ENCODE data around the gene HCFC1R1.
A peak's percentile ranks its signal among the peaks of the same experiment; 100 is the strongest.

Gene HCFC1R1

DNA sequence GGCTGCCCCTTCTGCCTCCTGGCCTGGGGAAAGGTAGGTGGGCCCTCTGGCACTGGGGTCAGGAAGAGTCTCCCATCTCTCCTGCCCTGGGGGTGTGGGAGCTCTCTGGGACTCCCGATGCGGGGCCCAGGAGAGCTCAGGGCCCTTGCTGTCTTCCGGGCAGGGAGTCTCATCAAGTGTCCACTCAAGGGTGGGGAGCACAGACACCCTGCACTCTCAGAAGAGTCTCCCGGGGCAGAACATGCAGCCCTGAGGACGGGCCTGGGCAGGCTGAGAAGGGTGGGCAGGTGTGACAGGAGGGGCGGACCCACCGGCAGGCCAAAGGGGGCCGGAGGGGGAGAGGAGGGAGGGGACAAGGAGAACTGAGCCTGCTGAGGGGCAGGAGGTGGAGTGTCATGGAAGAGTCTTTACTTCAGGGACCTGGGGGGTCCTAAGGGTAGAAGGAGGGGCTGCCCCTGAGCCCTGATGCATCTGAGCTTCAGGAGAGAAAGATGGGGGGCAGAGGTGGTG lies 35.1 kb downstream of the HCFC1R1 start:
- TF ChIP-seq PAX5 (IDR thresholded peaks at IDR 0.05; ENCODE audit: insufficient read depth, low read length, severe bottlenecking) (no peak), POLR2A (IDR thresholded peaks at IDR 0.05; ENCODE audit: low read depth, low read length) (no peak), TAF1 (IDR thresholded peaks at IDR 0.05; ENCODE audit: low read depth, low read length) (no peak), POU2F2 (IDR thresholded peaks at IDR 0.05; ENCODE audit: low read depth, low read length) (no peak), POLR2AphosphoS5 (IDR thresholded peaks at IDR 0.05; ENCODE audit: low read depth, low read length) (no peak)
- FAIRE-seq (no peak), DNase-seq (ENCODE audit: insufficient read length, low spot score) (no peak)

GRCh38 chr16:2987833-2988232 lies 35.9 kb downstream of the HCFC1R1 start:
- no peak for FAIRE-seq
- no peak for TF ChIP-seq POLR2A (IDR thresholded peaks at IDR 0.05; ENCODE audit: low read depth, low read length)
- no peak for TF ChIP-seq POLR2AphosphoS5 (IDR thresholded peaks at IDR 0.05; ENCODE audit: low read depth, low read length)
- TF ChIP-seq TAF1 (IDR thresholded peaks at IDR 0.05; ENCODE audit: low read depth, low read length) = no peak
- no peak for TF ChIP-seq PAX5 (IDR thresholded peaks at IDR 0.05; ENCODE audit: insufficient read depth, low read length, severe bottlenecking)
- TF ChIP-seq SPI1 (IDR thresholded peaks at IDR 0.05; ENCODE audit: low read depth, low read length) = no peak
- TF ChIP-seq POU2F2 (IDR thresholded peaks at IDR 0.05; ENCODE audit: low read depth, low read length) = no peak
- no peak for DNase-seq (ENCODE audit: insufficient read length, low spot score)

GRCh38 chr16:2987286-2987685 lies 36.5 kb downstream of the HCFC1R1 start:
- FAIRE-seq (no peak), DNase-seq (ENCODE audit: insufficient read length, low spot score) (no peak)
- TF ChIP-seq PAX5 (IDR thresholded peaks at IDR 0.05; ENCODE audit: insufficient read depth, low read length, severe bottlenecking) (no peak), POLR2A (IDR thresholded peaks at IDR 0.05; ENCODE audit: low read depth, low read length) (no peak), TAF1 (IDR thresholded peaks at IDR 0.05; ENCODE audit: low read depth, low read length) (no peak), SPI1 (IDR thresholded peaks at IDR 0.05; ENCODE audit: low read depth, low read length) (no peak), POU2F2 (IDR thresholded peaks at IDR 0.05; ENCODE audit: low read depth, low read length) (no peak), POLR2AphosphoS5 (IDR thresholded peaks at IDR 0.05; ENCODE audit: low read depth, low read length) (no peak)

- DNase-seq (ENCODE audit: insufficient read length, low spot score) = no peak
- FAIRE-seq = no peak
- TF ChIP-seq POU2F2 (IDR thresholded peaks at IDR 0.05; ENCODE audit: low read depth, low read length) = no peak
- no peak for TF ChIP-seq POLR2A (IDR thresholded peaks at IDR 0.05; ENCODE audit: low read depth, low read length)
- no peak for TF ChIP-seq POLR2AphosphoS5 (IDR thresholded peaks at IDR 0.05; ENCODE audit: low read depth, low read length)
- no peak for TF ChIP-seq SPI1 (IDR thresholded peaks at IDR 0.05; ENCODE audit: low read depth, low read length)
- TF ChIP-seq TAF1 (IDR thresholded peaks at IDR 0.05; ENCODE audit: low read depth, low read length) = no peak
- no peak for TF ChIP-seq PAX5 (IDR thresholded peaks at IDR 0.05; ENCODE audit: insufficient read depth, low read length, severe bottlenecking)
These were observed 37.0 kb downstream of the HCFC1R1 start for GRCh38 chr16:2986623-2987188.

- FAIRE-seq = no peak
- TF ChIP-seq PAX5 (IDR thresholded peaks at IDR 0.05; ENCODE audit: insufficient read depth, low read length, severe bottlenecking) (no peak), POLR2A (IDR thresholded peaks at IDR 0.05; ENCODE audit: low read depth, low read length) (no peak), SPI1 (IDR thresholded peaks at IDR 0.05; ENCODE audit: low read depth, low read length) (no peak), POU2F2 (IDR thresholded peaks at IDR 0.05; ENCODE audit: low read depth, low read length) (no peak), POLR2AphosphoS5 (IDR thresholded peaks at IDR 0.05; ENCODE audit: low read depth, low read length) (no peak), TAF1 (IDR thresholded peaks at IDR 0.05; ENCODE audit: low read depth, low read length) (no peak)
- DNase-seq (ENCODE audit: insufficient read length, low spot score) = no peak
These were observed 37.8 kb downstream of the HCFC1R1 start for GRCh38 chr16:2985893-2986355.

- TF ChIP-seq TAF1 (IDR thresholded peaks at IDR 0.05; ENCODE audit: low read depth, low read length) (no peak), SPI1 (IDR thresholded peaks at IDR 0.05; ENCODE audit: low read depth, low read length) (no peak), POLR2AphosphoS5 (IDR thresholded peaks at IDR 0.05; ENCODE audit: low read depth, low read length) (no peak), POLR2A (IDR thresholded peaks at IDR 0.05; ENCODE audit: low read depth, low read length) (no peak), POU2F2 (IDR thresholded peaks at IDR 0.05; ENCODE audit: low read depth, low read length) (no peak), PAX5 (IDR thresholded peaks at IDR 0.05; ENCODE audit: insufficient read depth, low read length, severe bottlenecking) (no peak)
- FAIRE-seq = no peak
- no peak for DNase-seq (ENCODE audit: insufficient read length, low spot score)
These were observed 38.3 kb downstream of the HCFC1R1 start for GRCh38 chr16:2985462-2985861.

- FAIRE-seq (peak; percentile 40), DNase-seq (ENCODE audit: insufficient read length, low spot score) (peak; percentile 92)
- TF ChIP-seq POU2F2 (IDR thresholded peaks at IDR 0.05; ENCODE audit: low read depth, low read length) = no peak
These were observed 40.0 kb downstream of the HCFC1R1 start for GRCh38 chr16:2983706-2984136.

DNA sequence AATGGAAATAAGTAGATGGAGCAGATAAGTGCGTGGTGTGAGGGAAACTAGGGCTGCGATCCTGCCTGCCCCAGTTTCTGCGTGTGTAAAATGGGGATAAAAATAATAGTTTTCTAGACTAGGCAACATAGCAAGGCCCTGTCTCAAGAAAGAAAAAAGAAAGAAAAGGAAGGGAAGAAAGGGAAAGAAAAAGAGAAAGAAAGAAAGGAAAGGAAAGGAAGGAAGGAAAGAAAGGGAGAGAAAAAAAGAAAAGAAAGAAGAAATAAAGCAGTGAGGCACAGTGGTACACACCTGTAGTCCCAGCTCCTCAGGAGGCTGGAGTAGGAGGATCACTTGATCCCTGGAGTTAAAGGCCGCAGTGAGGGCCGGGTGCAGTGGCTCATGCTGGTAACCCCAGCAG lies 41.3 kb downstream of the HCFC1R1 start:
- TF ChIP-seq PAX5 (IDR thresholded peaks at IDR 0.05; ENCODE audit: insufficient read depth, low read length, severe bottlenecking) (no peak), SPI1 (IDR thresholded peaks at IDR 0.05; ENCODE audit: low read depth, low read length) (no peak), POU2F2 (IDR thresholded peaks at IDR 0.05; ENCODE audit: low read depth, low read length) (no peak), TAF1 (IDR thresholded peaks at IDR 0.05; ENCODE audit: low read depth, low read length) (no peak), POLR2AphosphoS5 (IDR thresholded peaks at IDR 0.05; ENCODE audit: low read depth, low read length) (no peak), POLR2A (IDR thresholded peaks at IDR 0.05; ENCODE audit: low read depth, low read length) (no peak)
- DNase-seq (ENCODE audit: insufficient read length, low spot score) (no peak), FAIRE-seq (no peak)

- no peak for FAIRE-seq
- DNase-seq (ENCODE audit: insufficient read length, low spot score) = no peak
- no peak for TF ChIP-seq POU2F2 (IDR thresholded peaks at IDR 0.05; ENCODE audit: low read depth, low read length)
- no peak for TF ChIP-seq TAF1 (IDR thresholded peaks at IDR 0.05; ENCODE audit: low read depth, low read length)
These were observed 41.9 kb downstream of the HCFC1R1 start for GRCh38 chr16:2981899-2982250.

DNA sequence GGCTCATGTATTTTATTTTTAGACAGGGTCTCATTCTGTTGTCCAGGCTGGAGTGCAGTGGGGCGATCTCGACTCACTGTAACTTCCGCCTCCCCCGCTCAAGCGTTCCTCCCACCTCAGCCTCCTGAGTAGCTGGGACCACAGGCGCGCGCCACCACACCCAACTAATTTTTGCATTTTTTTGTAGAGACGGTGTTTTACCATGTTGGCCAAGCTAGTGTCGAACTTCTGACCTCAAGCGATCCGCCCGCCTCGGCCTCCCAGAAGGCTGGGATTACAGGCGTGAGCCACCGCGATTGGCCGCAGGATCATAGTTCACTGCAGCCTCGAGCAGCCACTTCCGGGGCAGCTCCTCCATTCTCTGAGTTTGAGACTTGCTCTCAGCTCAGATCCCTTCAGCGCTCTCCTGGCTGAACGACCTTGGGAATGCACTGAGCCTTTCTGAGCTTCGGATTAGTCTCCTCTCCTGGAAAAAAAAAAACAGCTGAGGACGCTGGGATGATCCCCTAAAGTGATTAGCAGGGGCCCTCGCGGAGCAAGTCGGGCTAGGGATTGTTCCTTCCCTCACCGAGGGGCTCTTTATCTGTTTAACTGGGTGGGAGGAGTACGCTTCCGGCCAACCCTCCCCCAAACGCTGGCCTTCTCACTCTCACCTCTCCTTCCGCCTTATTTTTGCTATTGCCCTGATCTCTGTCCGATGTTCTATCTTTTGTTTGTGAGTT lies 42.4 kb downstream of the HCFC1R1 start:
- FAIRE-seq (no peak), DNase-seq (ENCODE audit: insufficient read length, low spot score) (no peak)
- TF ChIP-seq TAF1 (IDR thresholded peaks at IDR 0.05; ENCODE audit: low read depth, low read length) (no peak), POLR2A (IDR thresholded peaks at IDR 0.05; ENCODE audit: low read depth, low read length) (no peak), POU2F2 (IDR thresholded peaks at IDR 0.05; ENCODE audit: low read depth, low read length) (no peak), PAX5 (IDR thresholded peaks at IDR 0.05; ENCODE audit: insufficient read depth, low read length, severe bottlenecking) (no peak), SPI1 (IDR thresholded peaks at IDR 0.05; ENCODE audit: low read depth, low read length) (no peak), POLR2AphosphoS5 (IDR thresholded peaks at IDR 0.05; ENCODE audit: low read depth, low read length) (no peak)

All from GM12891 (cell line).